Parathyroid adenoma (tissue), 2 donors: ENCODE results near the gene GPR87.

Source experiments
- H2AFZ ChIP-seq: fragments of 300-600 bp; sonication (generic); one replicate; pipeline ENCODE4 v1.7.0; 2017; ENCODE audit warnings: antibody characterized with exemption, mild to moderate bottlenecking
- H3K27ac ChIP-seq: fragments of 300-600 bp; sonication (generic); one replicate; pipeline ENCODE4 v1.7.0; 2017
- H3K27me3 ChIP-seq: fragments of 300-600 bp; sonication (generic); one replicate; pipeline ENCODE4 v1.7.0; 2017; ENCODE audit warnings: low read length; ENCODE audit not compliant: control insufficient read depth, insufficient read depth
- H3K36me3 ChIP-seq: fragments of 300-600 bp; sonication (generic); one replicate; pipeline ENCODE4 v1.7.0; 2017; ENCODE audit warnings: low read length; ENCODE audit not compliant: control insufficient read depth, insufficient read depth
- H3K4me1 ChIP-seq: fragments of 300-600 bp; sonication (generic); one replicate; pipeline ENCODE4 v1.7.0; 2017; ENCODE audit warnings: control low read depth
- H3K4me2 ChIP-seq: fragments of 300-600 bp; sonication (generic); one replicate; pipeline ENCODE4 v1.7.0; 2017; ENCODE audit warnings: low read length
- H3K4me3 ChIP-seq: fragments of 300-600 bp; sonication (generic); one replicate; pipeline ENCODE4 v1.7.0; 2017; ENCODE audit warnings: low read depth, low read length
- H3K79me2 ChIP-seq: fragments of 300-600 bp; sonication (generic); one replicate; pipeline ENCODE4 v1.7.0; 2017; ENCODE audit warnings: control low read depth
- H3K9ac ChIP-seq: fragments of 300-600 bp; sonication (generic); one replicate; pipeline ENCODE4 v1.7.0; 2017; ENCODE audit warnings: mild to moderate bottlenecking
- H3K9me3 ChIP-seq: fragments of 300-600 bp; sonication (generic); one replicate; pipeline ENCODE4 v1.7.0; 2017; ENCODE audit warnings: low read length; ENCODE audit not compliant: control insufficient read depth
- CTCF ChIP-seq: fragments of 300-600 bp; sonication (generic); IDR thresholded peaks from one replicate; pipeline ENCODE4 v1.7.0; 2017; ENCODE audit warnings: antibody characterized with exemption, mild to moderate bottlenecking
- donor health status: primary hyperparathyroidism.

The GPR87 gene

GRCh38 chr3:151283387-151283786, 33.2 kb downstream of the GPR87 start:
- Histone ChIP-seq H3K4me3 (no peak overlapping the region), H3K4me1 (no peaks in the 10 kb centered on the region), H3K36me3 (no peaks in the 10 kb centered on the region), H3K27me3 (no peaks in the 10 kb centered on the region), H3K4me2 (no peak overlapping the region), H2AFZ (no peak overlapping the region), H3K79me2 (no peaks in the 10 kb centered on the region), H3K9ac (no peak overlapping the region), H3K27ac (no peak overlapping the region), H3K9me3 (no peaks in the 10 kb centered on the region)
- no peak for TF ChIP-seq CTCF

GRCh38 chr3:151282921-151283320, 33.7 kb downstream of the GPR87 start:
- Histone ChIP-seq H2AFZ (no peak overlapping the region), H3K27me3 (no peaks in the 10 kb centered on the region), H3K4me2 (no peak overlapping the region), H3K36me3 (no peaks in the 10 kb centered on the region), H3K9ac (no peak overlapping the region), H3K4me1 (no peaks in the 10 kb centered on the region), H3K27ac (no peak overlapping the region), H3K9me3 (no peaks in the 10 kb centered on the region), H3K4me3 (no peak overlapping the region), H3K79me2 (no peaks in the 10 kb centered on the region)
- peak; percentile 66 for TF ChIP-seq CTCF

- H3K9ac ChIP-seq = no peak overlapping the region
These were observed 34.8 kb downstream of the GPR87 start for GRCh38 chr3:151281671-151282324.

DNA sequence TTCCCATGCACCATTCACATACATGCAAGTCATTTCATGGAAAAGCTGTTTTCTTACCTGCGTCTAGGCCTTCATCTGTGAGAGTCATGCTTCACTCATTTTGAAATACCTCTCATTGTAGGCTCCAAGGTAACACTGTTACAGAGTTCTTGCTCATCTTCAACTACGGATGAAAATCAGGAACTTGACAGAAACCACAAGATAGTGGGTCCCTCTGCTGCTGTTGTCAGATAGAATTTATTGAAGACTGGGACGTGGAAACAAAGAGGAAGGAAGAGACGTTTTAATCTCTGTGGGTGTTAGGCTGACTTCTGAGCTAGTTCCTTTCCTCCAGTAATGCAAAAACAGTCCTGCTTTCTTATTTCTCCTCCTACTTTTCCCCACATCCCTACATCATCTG, 38.4 kb downstream of the GPR87 start, which contains the start of gene P2RY14:
TSS of gene P2RY14 (minus strand) at position 313 of the 400 bp plus-strand sequence. CDS start 64,226 bp downstream, outside the sequence.
- Histone ChIP-seq H3K79me2 (no peaks in the 10 kb centered on the region), H2AFZ (no peak within 1 kb of the TSS), H3K27me3 (no peaks in the 10 kb centered on the region), H3K9me3 (no peaks in the 10 kb centered on the region), H3K27ac (no peak within 1 kb of the TSS), H3K4me3 (no peak within 1 kb of the TSS), H3K4me1 (no peaks in the 10 kb centered on the region), H3K4me2 (no peak within 1 kb of the TSS), H3K9ac (no peak within 1 kb of the TSS), H3K36me3 (no peaks in the 10 kb centered on the region)
- TF ChIP-seq CTCF = no peak

More at GRCh38 chr3:151281671-151282324, 34.8 kb downstream of the GPR87 start:
- Histone ChIP-seq H3K27ac (no peak overlapping the region), H3K27me3 (no peaks in the 10 kb centered on the region), H3K4me2 (no peak overlapping the region), H3K9me3 (no peaks in the 10 kb centered on the region), H3K4me1 (no peaks in the 10 kb centered on the region), H3K36me3 (no peaks in the 10 kb centered on the region), H2AFZ (no peak overlapping the region), H3K79me2 (no peaks in the 10 kb centered on the region), H3K4me3 (no peak overlapping the region)
- no peak for TF ChIP-seq CTCF

DNA sequence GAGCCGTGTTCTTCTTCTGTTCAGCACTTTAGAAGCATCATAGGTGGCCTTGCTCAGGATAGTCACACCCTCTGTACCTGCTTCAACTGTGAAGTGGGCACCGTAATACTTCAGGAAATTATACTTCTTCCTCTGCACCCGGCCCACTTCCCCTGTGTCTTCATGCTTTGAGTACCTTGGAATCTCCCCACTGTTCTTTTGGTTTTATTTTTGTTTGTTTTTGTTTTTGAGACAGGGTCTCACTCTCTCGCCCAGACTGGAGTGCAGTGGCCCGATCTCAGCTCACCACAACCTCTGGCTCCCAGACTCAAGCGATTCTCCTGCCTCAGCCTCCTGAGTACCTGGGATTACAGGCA, 40.0 kb downstream of the GPR87 start:
- no peaks in the 10 kb centered on the region for H3K27me3 ChIP-seq
- H3K4me1 ChIP-seq = no peaks in the 10 kb centered on the region
- no peaks in the 10 kb centered on the region for H3K79me2 ChIP-seq
- TF ChIP-seq CTCF = no peak
- H3K36me3 ChIP-seq = no peaks in the 10 kb centered on the region
- H3K27ac ChIP-seq = no peak overlapping the region
- H3K9ac ChIP-seq = no peak overlapping the region
- H3K4me2 ChIP-seq = no peak overlapping the region
- H3K9me3 ChIP-seq = no peaks in the 10 kb centered on the region
- no peak overlapping the region for H2AFZ ChIP-seq
- H3K4me3 ChIP-seq = no peak overlapping the region
